ENCODE results near the gene MRPL17. TPM values are rescaled to one million over a fixed set of nuclear protein-coding genes. Genes with fewer than 3 reads are reported as not detected.

The MRPL17 gene
- total and polyA plus RNA-seq, 2 experiments from 2014 or later: 26.7 to 81.8 TPM

GRCh38 chr11:6670202-6670830 is 12.8 kb downstream of the MRPL17 start:
- no peaks in the 10 kb centered on the region for H3K27me3 ChIP-seq (ENCODE audit: insufficient read depth)
- no peaks in the 10 kb centered on the region for H3K4me1 ChIP-seq (ENCODE audit: insufficient read depth)
- DNase-seq (ENCODE audit: low spot score) (no peak), ATAC-seq (no peak)
- Mint-ChIP-seq H3K27ac (no peak overlapping the region), H3K4me3 (no peak overlapping the region), H3K27me3 (ENCODE audit: insufficient read depth, low read depth, poor library complexity) (peaks cover 3% of the 10 kb centered on the region), H3K4me1 (no peaks in the 10 kb centered on the region), H3K9me3 (no peaks in the 10 kb centered on the region), H3K36me3 (ENCODE audit: low read depth) (no peaks in the 10 kb centered on the region)
- H4K20me1 ChIP-seq (replicated peaks; ENCODE audit: insufficient read depth): no peaks in the 10 kb centered on the region
- no peak overlapping the region for H3K27ac ChIP-seq (ENCODE audit: low read depth)
- H3K4me2 ChIP-seq: no peak overlapping the region
- no peaks in the 10 kb centered on the region; the same call in 1 of the 2 replicates for H3K9me2 ChIP-seq (ENCODE audit: insufficient read depth)
- H3K4me3 ChIP-seq: no peak overlapping the region
- H2AFZ ChIP-seq: no peak overlapping the region
- no peaks in the 10 kb centered on the region for H3F3A ChIP-seq (replicated peaks; ENCODE audit: low read depth)
- TF ChIP-seq, protein P1, sequence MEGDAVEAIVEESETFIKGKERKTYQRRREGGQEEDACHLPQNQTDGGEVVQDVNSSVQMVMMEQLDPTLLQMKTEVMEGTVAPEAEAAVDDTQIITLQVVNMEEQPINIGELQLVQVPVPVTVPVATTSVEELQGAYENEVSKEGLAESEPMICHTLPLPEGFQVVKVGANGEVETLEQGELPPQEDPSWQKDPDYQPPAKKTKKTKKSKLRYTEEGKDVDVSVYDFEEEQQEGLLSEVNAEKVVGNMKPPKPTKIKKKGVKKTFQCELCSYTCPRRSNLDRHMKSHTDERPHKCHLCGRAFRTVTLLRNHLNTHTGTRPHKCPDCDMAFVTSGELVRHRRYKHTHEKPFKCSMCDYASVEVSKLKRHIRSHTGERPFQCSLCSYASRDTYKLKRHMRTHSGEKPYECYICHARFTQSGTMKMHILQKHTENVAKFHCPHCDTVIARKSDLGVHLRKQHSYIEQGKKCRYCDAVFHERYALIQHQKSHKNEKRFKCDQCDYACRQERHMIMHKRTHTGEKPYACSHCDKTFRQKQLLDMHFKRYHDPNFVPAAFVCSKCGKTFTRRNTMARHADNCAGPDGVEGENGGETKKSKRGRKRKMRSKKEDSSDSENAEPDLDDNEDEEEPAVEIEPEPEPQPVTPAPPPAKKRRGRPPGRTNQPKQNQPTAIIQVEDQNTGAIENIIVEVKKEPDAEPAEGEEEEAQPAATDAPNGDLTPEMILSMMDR (conservative IDR thresholded peaks at IDR 0.05; ENCODE audit: low read depth in 2 of 2): no peak
- TF ChIP-seq JUNB (IDR thresholded peaks at IDR 0.05; ENCODE audit: unreplicated experiment) (no peak), STAT1 (IDR thresholded peaks at IDR 0.05; ENCODE audit: unreplicated experiment) (no peak), EZH2phosphoT487 (IDR thresholded peaks at IDR 0.05; ENCODE audit: unreplicated experiment) (no peak), EZH2 (IDR thresholded peaks at IDR 0.05; ENCODE audit: low read depth, unreplicated experiment) (no peak), REST (IDR thresholded peaks at IDR 0.05; ENCODE audit: unreplicated experiment) (no peak), ZNF331 (CRISPR knock-in tag; IDR thresholded peaks at IDR 0.05; ENCODE audit: low read depth) (no peak), NANOG (IDR thresholded peaks at IDR 0.05; ENCODE audit: borderline replicate concordance) (no peak), ZNF114 (CRISPR knock-in tag; IDR thresholded peaks at IDR 0.05) (no peak), POLR2AphosphoS5 (IDR thresholded peaks at IDR 0.05; ENCODE audit: low read depth) (no peak), CREB1 (CRISPR knock-in tag; IDR thresholded peaks at IDR 0.05; ENCODE audit: low read depth) (no peak)
- TF ChIP-seq, protein P2, sequence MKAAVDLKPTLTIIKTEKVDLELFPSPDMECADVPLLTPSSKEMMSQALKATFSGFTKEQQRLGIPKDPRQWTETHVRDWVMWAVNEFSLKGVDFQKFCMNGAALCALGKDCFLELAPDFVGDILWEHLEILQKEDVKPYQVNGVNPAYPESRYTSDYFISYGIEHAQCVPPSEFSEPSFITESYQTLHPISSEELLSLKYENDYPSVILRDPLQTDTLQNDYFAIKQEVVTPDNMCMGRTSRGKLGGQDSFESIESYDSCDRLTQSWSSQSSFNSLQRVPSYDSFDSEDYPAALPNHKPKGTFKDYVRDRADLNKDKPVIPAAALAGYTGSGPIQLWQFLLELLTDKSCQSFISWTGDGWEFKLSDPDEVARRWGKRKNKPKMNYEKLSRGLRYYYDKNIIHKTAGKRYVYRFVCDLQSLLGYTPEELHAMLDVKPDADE (IDR thresholded peaks at IDR 0.05): no peak
- TF ChIP-seq, protein P3, sequence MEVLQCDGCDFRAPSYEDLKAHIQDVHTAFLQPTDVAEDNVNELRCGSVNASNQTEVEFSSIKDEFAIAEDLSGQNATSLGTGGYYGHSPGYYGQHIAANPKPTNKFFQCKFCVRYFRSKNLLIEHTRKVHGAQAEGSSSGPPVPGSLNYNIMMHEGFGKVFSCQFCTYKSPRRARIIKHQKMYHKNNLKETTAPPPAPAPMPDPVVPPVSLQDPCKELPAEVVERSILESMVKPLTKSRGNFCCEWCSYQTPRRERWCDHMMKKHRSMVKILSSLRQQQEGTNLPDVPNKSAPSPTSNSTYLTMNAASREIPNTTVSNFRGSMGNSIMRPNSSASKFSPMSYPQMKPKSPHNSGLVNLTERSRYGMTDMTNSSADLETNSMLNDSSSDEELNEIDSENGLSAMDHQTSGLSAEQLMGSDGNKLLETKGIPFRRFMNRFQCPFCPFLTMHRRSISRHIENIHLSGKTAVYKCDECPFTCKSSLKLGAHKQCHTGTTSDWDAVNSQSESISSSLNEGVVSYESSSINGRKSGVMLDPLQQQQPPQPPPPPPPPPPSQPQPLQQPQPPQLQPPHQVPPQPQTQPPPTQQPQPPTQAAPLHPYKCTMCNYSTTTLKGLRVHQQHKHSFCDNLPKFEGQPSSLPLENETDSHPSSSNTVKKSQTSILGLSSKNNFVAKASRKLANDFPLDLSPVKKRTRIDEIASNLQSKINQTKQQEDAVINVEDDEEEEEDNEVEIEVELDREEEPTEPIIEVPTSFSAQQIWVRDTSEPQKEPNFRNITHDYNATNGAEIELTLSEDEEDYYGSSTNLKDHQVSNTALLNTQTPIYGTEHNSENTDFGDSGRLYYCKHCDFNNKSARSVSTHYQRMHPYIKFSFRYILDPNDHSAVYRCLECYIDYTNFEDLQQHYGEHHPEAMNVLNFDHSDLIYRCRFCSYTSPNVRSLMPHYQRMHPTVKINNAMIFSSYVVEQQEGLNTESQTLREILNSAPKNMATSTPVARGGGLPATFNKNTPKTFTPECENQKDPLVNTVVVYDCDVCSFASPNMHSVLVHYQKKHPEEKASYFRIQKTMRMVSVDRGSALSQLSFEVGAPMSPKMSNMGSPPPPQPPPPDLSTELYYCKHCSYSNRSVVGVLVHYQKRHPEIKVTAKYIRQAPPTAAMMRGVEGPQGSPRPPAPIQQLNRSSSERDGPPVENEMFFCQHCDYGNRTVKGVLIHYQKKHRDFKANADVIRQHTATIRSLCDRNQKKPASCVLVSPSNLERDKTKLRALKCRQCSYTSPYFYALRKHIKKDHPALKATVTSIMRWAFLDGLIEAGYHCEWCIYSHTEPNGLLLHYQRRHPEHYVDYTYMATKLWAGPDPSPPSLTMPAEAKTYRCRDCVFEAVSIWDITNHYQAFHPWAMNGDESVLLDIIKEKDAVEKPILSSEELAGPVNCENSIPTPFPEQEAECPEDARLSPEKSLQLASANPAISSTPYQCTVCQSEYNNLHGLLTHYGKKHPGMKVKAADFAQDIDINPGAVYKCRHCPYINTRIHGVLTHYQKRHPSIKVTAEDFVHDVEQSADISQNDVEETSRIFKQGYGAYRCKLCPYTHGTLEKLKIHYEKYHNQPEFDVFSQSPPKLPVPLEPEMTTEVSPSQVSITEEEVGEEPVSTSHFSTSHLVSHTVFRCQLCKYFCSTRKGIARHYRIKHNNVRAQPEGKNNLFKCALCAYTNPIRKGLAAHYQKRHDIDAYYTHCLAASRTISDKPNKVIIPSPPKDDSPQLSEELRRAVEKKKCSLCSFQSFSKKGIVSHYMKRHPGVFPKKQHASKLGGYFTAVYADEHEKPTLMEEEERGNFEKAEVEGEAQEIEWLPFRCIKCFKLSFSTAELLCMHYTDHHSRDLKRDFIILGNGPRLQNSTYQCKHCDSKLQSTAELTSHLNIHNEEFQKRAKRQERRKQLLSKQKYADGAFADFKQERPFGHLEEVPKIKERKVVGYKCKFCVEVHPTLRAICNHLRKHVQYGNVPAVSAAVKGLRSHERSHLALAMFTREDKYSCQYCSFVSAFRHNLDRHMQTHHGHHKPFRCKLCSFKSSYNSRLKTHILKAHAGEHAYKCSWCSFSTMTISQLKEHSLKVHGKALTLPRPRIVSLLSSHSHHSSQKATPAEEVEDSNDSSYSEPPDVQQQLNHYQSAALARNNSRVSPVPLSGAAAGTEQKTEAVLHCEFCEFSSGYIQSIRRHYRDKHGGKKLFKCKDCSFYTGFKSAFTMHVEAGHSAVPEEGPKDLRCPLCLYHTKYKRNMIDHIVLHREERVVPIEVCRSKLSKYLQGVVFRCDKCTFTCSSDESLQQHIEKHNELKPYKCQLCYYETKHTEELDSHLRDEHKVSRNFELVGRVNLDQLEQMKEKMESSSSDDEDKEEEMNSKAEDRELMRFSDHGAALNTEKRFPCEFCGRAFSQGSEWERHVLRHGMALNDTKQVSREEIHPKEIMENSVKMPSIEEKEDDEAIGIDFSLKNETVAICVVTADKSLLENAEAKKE (CRISPR knock-in tag; IDR thresholded peaks at IDR 0.05): no peak
- H3K79me2 ChIP-seq (replicated peaks; ENCODE audit: insufficient read depth): no peaks in the 10 kb centered on the region
- H3K36me3 ChIP-seq (ENCODE audit: insufficient read depth): no peaks in the 10 kb centered on the region

Measured in GM23338 (cell line).